SK-N-SH (cell line): ENCODE results near the gene TNFSF11. TPM values are rescaled to one million over a fixed set of nuclear protein-coding genes. Genes with fewer than 3 reads are reported as not detected.

ENCODE experiments used
- CTCF ChIA-PET: fragments of 300-600, 350-600 bp; formaldehyde crosslinking; extraction: SDS; loops from one replicate; lab custom pipeline; 2021; lab: Yijun Ruan, JAX
- POLR2A ChIA-PET: fragments of 350-600 bp; sonication (Branson Sonifier 250); formaldehyde crosslinking; extraction: SDS; loops from one replicate; lab custom pipeline; 2020; ENCODE audit warnings: antibody characterized with exemption, inconsistent platforms; lab: Yijun Ruan, JAX
- DNase-seq: peaks from one replicate; pipeline ENCODE4 v3.0.0; 2012
- H2AFZ ChIP-seq: fragments of 200-600 bp; sonication (generic); 2 replicates; pipeline ENCODE4 v1.8.1; 2016; ENCODE audit warnings: antibody characterized with exemption, mild to moderate bottlenecking, low read depth
- H3F3A ChIP-seq: fragments of 200-600 bp; sonication (generic); replicated peaks from 2 replicates; pipeline ENCODE3; 2016; ENCODE audit warnings: antibody characterized with exemption, mild to moderate bottlenecking; ENCODE audit not compliant: insufficient read depth
- H3K27ac ChIP-seq, 2 experiments: fragments of 200-500 bp in 1 of 2; fragments of 200-600 bp in 1 of 2; sonication (Bioruptor generic) in 1 of 2; sonication (generic), shearing (Covaris generic) in 1 of 2; 2 replicates each; pipeline versions ENCODE4 v1.5.1 to v1.6.1; 2014 to 2016; ENCODE audit warnings: low read depth in 2 of 2, inconsistent platforms in 1 of 2, low read length in 1 of 2, mild to moderate bottlenecking in 1 of 2, mixed read lengths in 1 of 2
- H3K27me3 ChIP-seq: fragments of 200-600 bp; sonication (generic), shearing (Covaris generic); 2 replicates; pipeline ENCODE4 v1.6.1; 2016; ENCODE audit warnings: mixed run types; ENCODE audit not compliant: insufficient read depth
- H3K36me3 ChIP-seq, 2 experiments: fragments of 200-500 bp in 1 of 2; fragments of 200-600 bp in 1 of 2; sonication (Bioruptor generic) in 1 of 2; sonication (generic) in 1 of 2; replicated peaks in 1 of 2; 2 replicates each; pipeline versions ENCODE3 to v1.5.1; 2014 to 2016; ENCODE audit warnings: low read length in 1 of 2, mild to moderate bottlenecking in 1 of 2; ENCODE audit not compliant: insufficient read depth in 2 of 2, control insufficient read depth in 1 of 2
- H3K4me1 ChIP-seq, 2 experiments: fragments of 200-500 bp in 1 of 2; fragments of 200-600 bp in 1 of 2; sonication (Bioruptor generic) in 1 of 2; sonication (generic), shearing (Covaris generic) in 1 of 2; 2 replicates each; pipeline versions ENCODE4 v1.5.1 to v1.6.1; 2014 to 2016; ENCODE audit warnings: low read depth in 1 of 2, low read length in 1 of 2, mixed run types in 1 of 2; ENCODE audit not compliant: insufficient read depth in 2 of 2, control insufficient read depth in 1 of 2
- H3K4me2 ChIP-seq: fragments of 200-600 bp; sonication (generic), shearing (Covaris generic); 2 replicates; pipeline ENCODE4 v1.6.1; 2017; ENCODE audit warnings: mixed run types
- H3K4me3 ChIP-seq, 2 experiments: fragments of 200-500 bp in 1 of 2; fragments of 200-600 bp in 1 of 2; sonication (Bioruptor generic) in 1 of 2; sonication (generic), shearing (Covaris generic) in 1 of 2; 2 replicates each; pipeline versions ENCODE4 v1.5.1 to v1.8.1; 2014 to 2016; ENCODE audit warnings: low read depth in 2 of 2, inconsistent platforms in 1 of 2, low read length in 1 of 2, mild to moderate bottlenecking in 1 of 2, mixed read lengths in 1 of 2, moderate library complexity in 1 of 2
- H3K79me2 ChIP-seq: fragments of 200-600 bp; sonication (generic); 2 replicates; pipeline ENCODE4 v1.8.1; 2017; ENCODE audit warnings: mild to moderate bottlenecking; ENCODE audit not compliant: insufficient read depth
- H3K9ac ChIP-seq: fragments of 200-600 bp; sonication (generic); 2 replicates; pipeline ENCODE4 v1.6.1; 2017; ENCODE audit warnings: mixed run types
- H3K9me2 ChIP-seq: fragments of 200-600 bp; sonication (generic); 2 replicates; pipeline ENCODE4 v1.6.1; 2017; ENCODE audit warnings: mixed run types
- H3K9me3 ChIP-seq: fragments of 200-600 bp; sonication (generic); 2 replicates; pipeline ENCODE4 v1.6.1; 2017; ENCODE audit warnings: mixed run types, mild to moderate bottlenecking, moderate library complexity
- H4K20me1 ChIP-seq: fragments of 200-600 bp; sonication (generic); 2 replicates; pipeline ENCODE4 v1.6.1; 2017; ENCODE audit warnings: mild to moderate bottlenecking, mixed run types; ENCODE audit not compliant: insufficient read depth
- EP300 ChIP-seq, 2 experiments: IDR thresholded peaks; 2 replicates each; pipeline versions ENCODE4 v1.4.0 to v1.6.1; 2012; ENCODE audit warnings: borderline replicate concordance in 1 of 2, low read depth in 1 of 2, low read length in 1 of 2
- EZH2phosphoT487 ChIP-seq: fragments of 200-600 bp; sonication (generic); IDR thresholded peaks from 2 replicates; pipeline ENCODE4 v1.6.1; 2017; ENCODE audit warnings: low read depth, mixed run types, mild to moderate bottlenecking, antibody characterized with exemption, moderate library complexity, borderline replicate concordance
- FOSL2 ChIP-seq: IDR thresholded peaks from 2 replicates; pipeline ENCODE4 v1.4.0; 2012; ENCODE audit warnings: low read depth, mild to moderate bottlenecking, moderate library complexity, borderline replicate concordance
- FOXM1 ChIP-seq: IDR thresholded peaks from 2 replicates; pipeline ENCODE4 v1.4.0; 2012; ENCODE audit warnings: low read depth, mild to moderate bottlenecking
- GABPA ChIP-seq: IDR thresholded peaks from 2 replicates; pipeline ENCODE4 v1.4.0; 2012; ENCODE audit warnings: low read depth, mild to moderate bottlenecking
- MEF2A ChIP-seq: IDR thresholded peaks from 2 replicates; pipeline ENCODE4 v1.4.0; 2012; ENCODE audit warnings: low read depth, borderline replicate concordance
- NRF1 ChIP-seq: IDR thresholded peaks from 2 replicates; pipeline ENCODE4 v1.6.1; 2012; ENCODE audit warnings: low read depth, mild to moderate bottlenecking, low read length
- RAD21 ChIP-seq: IDR thresholded peaks from 2 replicates; pipeline ENCODE4 v1.6.1; 2012; ENCODE audit warnings: mild to moderate bottlenecking, low read length
- RCOR1 ChIP-seq: fragments of 150-350 bp; IDR thresholded peaks from 2 replicates; pipeline ENCODE4 v1.6.1; 2017; ENCODE audit warnings: antibody characterized with exemption, low read length
- RFX5 ChIP-seq: IDR thresholded peaks from 2 replicates; pipeline ENCODE4 v1.6.1; 2012; ENCODE audit warnings: mild to moderate bottlenecking, improper control_type of control experiment, low read length
- RXRA ChIP-seq: IDR thresholded peaks from 2 replicates; pipeline ENCODE4 v1.4.0; 2012; ENCODE audit warnings: low read depth, mild to moderate bottlenecking, borderline replicate concordance
- TEAD4 ChIP-seq: IDR thresholded peaks from 2 replicates; pipeline ENCODE4 v1.4.0; 2012; ENCODE audit warnings: mild to moderate bottlenecking, borderline replicate concordance; ENCODE audit not compliant: insufficient read depth
- USF2 ChIP-seq: fragments of 150-350 bp; IDR thresholded peaks from 2 replicates; pipeline ENCODE4 v1.6.1; 2017; ENCODE audit warnings: antibody characterized with exemption, low read length, low read depth, borderline replicate concordance
- WGBS: methylation state at CpG from one replicate; pipeline ENCODE4 v1.1.6; 2017; ENCODE audit warnings: low lambda C conversion rate; 5-methylcytosine and 5-hydroxymethylcytosine counted together
- polyA plus RNA-seq, 3 experiments: library from polyadenylated mRNA; depleted of rRNA; stranded (reverse); fragments of >200 nt; gene quantifications; 2 replicates each; pipeline ENCODE4 v1.2.3, GENCODE V29; 2012
- TF ChIP-seq, protein P1 (sequence below): IDR thresholded peaks from 2 replicates; pipeline ENCODE4 v1.4.0; 2012; ENCODE audit warnings: low read depth, borderline replicate concordance
- TF ChIP-seq, protein P2 (sequence below): IDR thresholded peaks from 2 replicates; pipeline ENCODE4 v1.4.0; 2012; ENCODE audit warnings: low read depth
- TF ChIP-seq, protein P3 (sequence below): IDR thresholded peaks from 2 replicates; pipeline ENCODE4 v1.4.0; 2012; ENCODE audit warnings: low read depth, borderline replicate concordance
- TF ChIP-seq, protein P4 (sequence below): fragments of 150-350 bp; IDR thresholded peaks from 2 replicates; pipeline ENCODE4 v1.6.1; 2016; ENCODE audit warnings: mild to moderate bottlenecking, low read depth, low read length

Gene TNFSF11
- polyA plus RNA-seq, 1 of the 3 experiments (the other 2 are of a cell fraction): not detected

GRCh38 chr13:42623916-42624315 is 50.0 kb downstream of the TNFSF11 start:
- WGBS: 25% methylated on average over 2 of the region's 2 CpGs
- H3K27me3 ChIP-seq: no peaks in the 10 kb centered on the region; the same call in 1 of the 2 replicates
- DNase-seq: no peak
- TF ChIP-seq, protein P1, sequence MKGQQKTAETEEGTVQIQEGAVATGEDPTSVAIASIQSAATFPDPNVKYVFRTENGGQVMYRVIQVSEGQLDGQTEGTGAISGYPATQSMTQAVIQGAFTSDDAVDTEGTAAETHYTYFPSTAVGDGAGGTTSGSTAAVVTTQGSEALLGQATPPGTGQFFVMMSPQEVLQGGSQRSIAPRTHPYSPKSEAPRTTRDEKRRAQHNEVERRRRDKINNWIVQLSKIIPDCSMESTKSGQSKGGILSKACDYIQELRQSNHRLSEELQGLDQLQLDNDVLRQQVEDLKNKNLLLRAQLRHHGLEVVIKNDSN: no peak
- TF ChIP-seq RXRA: no peak
- TF ChIP-seq MEF2A: no peak
- TF ChIP-seq RAD21: no peak
- no peak for TF ChIP-seq EP300 (IDR thresholded peaks at IDR 0.05; ENCODE audit: borderline replicate concordance in 1 of 2, low read depth in 1 of 2, low read length in 1 of 2)
- no peak for TF ChIP-seq NRF1
- no peak for TF ChIP-seq USF2
- TF ChIP-seq TEAD4: no peak
- no peak for TF ChIP-seq RFX5
- TF ChIP-seq, protein P2, sequence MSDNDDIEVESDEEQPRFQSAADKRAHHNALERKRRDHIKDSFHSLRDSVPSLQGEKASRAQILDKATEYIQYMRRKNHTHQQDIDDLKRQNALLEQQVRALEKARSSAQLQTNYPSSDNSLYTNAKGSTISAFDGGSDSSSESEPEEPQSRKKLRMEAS: no peak
- no peak for TF ChIP-seq FOXM1
- no peak for TF ChIP-seq FOSL2
- no peak for TF ChIP-seq RCOR1
- TF ChIP-seq GABPA: no peak
- no peak for TF ChIP-seq EZH2phosphoT487
- TF ChIP-seq, protein P3, sequence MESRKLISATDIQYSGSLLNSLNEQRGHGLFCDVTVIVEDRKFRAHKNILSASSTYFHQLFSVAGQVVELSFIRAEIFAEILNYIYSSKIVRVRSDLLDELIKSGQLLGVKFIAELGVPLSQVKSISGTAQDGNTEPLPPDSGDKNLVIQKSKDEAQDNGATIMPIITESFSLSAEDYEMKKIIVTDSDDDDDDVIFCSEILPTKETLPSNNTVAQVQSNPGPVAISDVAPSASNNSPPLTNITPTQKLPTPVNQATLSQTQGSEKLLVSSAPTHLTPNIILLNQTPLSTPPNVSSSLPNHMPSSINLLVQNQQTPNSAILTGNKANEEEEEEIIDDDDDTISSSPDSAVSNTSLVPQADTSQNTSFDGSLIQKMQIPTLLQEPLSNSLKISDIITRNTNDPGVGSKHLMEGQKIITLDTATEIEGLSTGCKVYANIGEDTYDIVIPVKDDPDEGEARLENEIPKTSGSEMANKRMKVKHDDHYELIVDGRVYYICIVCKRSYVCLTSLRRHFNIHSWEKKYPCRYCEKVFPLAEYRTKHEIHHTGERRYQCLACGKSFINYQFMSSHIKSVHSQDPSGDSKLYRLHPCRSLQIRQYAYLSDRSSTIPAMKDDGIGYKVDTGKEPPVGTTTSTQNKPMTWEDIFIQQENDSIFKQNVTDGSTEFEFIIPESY: no peak
- TF ChIP-seq, protein P4, sequence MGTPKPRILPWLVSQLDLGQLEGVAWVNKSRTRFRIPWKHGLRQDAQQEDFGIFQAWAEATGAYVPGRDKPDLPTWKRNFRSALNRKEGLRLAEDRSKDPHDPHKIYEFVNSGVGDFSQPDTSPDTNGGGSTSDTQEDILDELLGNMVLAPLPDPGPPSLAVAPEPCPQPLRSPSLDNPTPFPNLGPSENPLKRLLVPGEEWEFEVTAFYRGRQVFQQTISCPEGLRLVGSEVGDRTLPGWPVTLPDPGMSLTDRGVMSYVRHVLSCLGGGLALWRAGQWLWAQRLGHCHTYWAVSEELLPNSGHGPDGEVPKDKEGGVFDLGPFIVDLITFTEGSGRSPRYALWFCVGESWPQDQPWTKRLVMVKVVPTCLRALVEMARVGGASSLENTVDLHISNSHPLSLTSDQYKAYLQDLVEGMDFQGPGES: no peak
- TF ChIP-seq, all 33 proteins: peak for 0
- H3K9me3 ChIP-seq: no peaks in the 10 kb centered on the region
- no peak overlapping the region for H3K27ac ChIP-seq
- H3K9me2 ChIP-seq: no peaks in the 10 kb centered on the region
- no peak overlapping the region for H3K4me3 ChIP-seq
- H2AFZ ChIP-seq: no peak overlapping the region
- no peaks in the 10 kb centered on the region for H3K79me2 ChIP-seq
- H3K4me1 ChIP-seq: no peaks in the 10 kb centered on the region
- H4K20me1 ChIP-seq: no peaks in the 10 kb centered on the region
- H3K36me3 ChIP-seq: no peaks in the 10 kb centered on the region
- H3F3A ChIP-seq: no peaks in the 10 kb centered on the region
- no peak overlapping the region for H3K4me2 ChIP-seq
- CTCF ChIA-PET: no interaction called here
- POLR2A ChIA-PET: no interaction called here
- H3K9ac ChIP-seq: no peak overlapping the region
